GM18498 (cell line): ENCODE data around the gene KY.

Source experiments
- ATAC-seq: cut with Tn5 transposase; IDR thresholded peaks from one replicate; pipeline ENCODE4 v1.9.1; 2021; ENCODE audit warnings: mild to moderate bottlenecking, moderate library complexity; ENCODE audit not compliant: unreplicated experiment

The KY gene

DNA sequence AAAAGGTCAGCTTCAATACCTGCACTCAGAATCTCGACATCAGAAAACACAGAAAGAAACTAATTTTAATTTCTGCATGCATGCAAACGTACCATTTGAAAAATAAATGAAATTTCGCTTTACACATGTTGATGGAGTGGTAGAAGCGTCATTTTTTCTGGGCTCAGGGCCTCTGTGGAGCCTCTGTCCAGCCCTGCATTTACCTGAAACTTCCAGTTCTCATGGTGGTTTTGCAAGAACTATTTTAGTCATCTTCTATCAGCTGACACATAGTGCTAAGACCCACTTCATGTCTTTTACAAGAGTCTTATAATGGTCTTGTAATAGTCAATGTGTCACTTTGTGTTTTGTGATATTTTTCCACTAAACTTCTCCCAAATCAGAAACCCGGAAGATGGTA, 5.3 kb downstream of the KY start:
- ATAC-seq = no peak

DNA sequence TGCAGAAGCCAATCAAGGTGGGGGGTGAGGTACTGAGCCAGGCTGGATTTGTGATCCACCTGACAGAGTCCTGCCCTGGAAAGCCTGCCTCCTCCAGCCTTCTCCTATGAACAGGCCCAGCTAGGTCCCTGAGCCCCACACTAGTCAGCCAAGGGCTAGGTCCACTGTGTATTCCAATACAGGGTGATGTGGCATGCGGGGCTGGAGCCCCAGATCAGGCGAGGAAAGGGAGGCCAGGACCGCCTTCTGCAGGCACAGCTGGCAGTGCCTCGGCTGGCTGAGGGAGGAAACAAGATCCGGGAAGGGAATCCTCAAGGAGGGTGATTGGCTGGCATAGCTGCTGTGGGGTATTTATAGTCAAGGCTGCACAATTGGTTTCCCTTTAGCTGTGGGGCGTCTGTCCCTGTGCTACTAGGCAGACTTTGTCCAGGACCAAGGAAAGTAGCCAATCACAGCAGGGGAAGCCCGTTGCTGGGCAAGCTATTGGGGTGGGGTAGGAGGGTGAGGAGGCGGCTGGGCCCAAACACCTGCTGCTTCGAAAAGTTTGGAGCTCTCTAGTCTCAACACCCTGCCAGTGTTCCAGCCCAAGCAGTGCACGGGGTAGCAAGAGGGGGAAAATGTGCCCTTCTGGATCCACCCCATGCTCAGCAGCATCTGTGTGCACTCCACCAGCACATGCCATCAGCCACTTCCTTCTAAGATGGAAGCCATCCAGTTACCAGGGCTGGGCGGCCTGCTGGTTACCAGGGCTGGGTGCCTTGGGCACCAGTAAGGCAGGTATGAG, 5.9 kb downstream of the KY start:
- no peak for ATAC-seq

DNA sequence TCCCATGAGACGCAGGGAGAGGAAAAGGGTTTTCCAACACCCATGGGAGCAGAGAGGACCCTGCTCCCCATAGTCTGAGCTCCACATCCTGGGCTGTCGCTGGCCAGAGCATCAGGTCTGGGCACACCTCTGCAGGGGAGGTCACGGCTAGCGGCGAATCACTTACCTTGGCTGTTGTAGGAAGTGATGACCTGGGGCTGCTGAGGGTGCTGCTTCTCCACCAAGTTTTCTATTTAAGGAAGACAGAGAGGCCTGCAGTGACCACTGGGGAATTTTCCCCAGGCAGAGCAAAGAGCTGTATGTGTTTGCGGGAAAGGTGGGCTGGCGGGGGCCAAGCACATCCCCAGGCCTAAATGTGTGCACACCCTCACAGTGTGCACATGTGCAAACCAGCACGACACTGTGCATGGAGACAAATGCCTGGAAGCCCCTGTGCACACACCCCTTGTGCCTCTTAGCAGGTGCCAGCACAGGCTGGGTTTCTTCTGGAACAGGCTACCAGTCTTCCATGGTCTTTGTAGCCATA, 7.6 kb downstream of the KY start:
- no peak for ATAC-seq

DNA sequence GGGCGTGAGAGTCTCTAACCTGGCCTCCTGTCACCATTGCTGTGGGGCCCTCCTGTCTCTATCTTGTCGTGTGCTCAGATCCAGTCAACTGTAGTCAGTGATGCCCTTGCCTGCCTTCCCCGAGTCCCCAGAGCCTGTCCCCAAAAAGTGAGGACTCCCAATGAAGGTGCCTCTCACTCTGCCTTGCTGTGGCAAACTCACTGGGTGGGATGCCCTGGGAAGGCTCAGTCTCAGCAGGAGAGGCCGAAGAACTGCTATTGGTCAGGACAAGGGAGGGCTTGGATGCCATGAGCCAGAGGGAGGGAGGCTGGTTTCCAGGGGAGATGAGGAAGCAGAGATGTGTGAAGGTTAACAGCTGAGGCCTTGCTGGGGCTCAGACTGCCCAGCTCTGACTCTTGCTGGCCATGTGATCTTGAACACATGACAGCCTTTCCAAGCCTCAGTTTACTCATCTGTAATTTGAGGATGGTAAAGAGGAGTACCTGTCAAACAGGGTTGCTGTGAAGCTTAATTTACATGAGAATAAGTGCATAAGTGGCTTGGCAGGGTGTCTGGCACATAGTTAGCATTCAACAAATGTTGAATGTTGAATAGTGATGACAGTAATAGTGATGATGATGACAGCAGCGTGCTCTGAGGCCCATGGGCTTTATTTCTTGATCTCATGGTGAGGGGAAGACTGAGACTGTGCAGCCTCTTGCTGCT, 8.2 kb downstream of the KY start:
- ATAC-seq = no peak

DNA sequence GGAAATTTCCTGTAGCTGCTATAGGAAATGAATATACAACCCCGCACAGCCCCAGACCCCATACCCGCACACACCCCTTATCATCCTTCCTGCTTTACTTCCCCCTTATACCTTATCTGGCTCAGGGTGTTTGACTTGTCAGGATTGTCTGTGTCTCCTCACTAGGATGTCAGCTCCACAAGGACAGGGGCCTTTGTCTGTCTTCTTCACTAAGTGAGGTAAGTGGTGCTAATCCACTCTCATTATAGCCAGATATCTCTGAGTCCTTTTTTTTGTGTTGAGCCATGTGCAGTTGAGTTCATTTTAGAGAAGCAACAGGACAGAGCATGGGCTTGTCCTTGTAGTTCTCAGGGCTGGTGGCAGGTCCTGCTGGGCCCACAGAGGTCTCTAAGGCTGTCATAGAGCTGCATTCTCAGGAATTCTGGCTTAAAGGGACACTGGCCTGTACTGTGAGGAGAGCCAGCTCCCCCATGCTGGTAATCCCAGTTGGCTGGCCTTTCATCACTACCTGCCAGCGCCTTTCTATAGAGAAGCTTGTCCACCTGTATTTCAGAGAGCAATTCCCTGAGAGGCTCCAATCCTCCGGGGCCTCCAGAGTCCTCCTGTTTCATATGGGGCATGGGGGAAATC, 9.0 kb downstream of the KY start:
- no peak for ATAC-seq

DNA sequence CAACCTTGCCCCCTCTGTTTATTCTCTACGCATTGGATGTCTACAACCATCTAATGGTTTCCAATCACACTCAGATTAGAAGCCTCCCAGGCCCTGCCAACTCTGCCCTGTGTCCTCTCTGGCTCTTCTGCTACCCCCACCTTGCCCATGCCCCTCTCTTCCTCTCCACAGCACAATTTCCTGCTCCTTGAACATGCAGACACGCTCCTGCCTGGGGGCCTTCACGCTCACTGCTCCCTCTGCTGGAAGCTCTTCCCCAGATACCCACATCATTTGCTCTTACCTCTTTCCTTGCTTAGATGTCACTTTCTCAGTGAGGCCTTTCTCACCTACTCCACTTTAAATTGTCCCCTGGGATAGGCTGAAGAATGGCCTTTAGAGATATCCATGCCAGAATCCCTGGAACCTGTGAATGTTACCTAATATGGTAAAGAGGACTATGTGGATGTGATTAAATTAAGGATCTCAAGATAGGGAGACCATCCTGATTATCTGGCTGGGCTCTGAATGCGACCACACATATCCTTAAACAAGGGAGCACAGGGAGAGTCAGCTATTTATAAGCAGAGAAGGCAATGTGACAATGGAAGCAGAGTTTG, 9.9 kb downstream of the KY start:
- ATAC-seq = no peak

DNA sequence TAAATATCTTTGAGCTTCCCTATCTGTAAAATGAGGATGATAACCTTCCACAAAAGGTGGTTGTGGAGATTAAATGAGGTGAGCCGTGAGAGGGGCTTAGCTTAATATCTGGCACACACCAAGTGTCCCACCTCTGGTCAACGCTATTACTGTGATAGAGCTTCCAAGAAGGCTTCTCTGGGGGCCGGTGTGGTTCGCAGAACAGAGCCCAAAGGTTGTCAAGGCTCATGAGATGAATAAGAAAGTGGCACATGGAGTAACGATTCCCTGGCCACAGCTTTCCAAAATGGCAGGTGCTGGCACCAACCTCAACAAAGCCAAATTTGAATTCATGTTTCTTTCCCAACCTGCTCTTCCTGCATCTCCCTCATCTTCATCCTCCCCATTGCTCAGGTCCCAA, 10.4 kb downstream of the KY start:
- ATAC-seq = no peak

DNA sequence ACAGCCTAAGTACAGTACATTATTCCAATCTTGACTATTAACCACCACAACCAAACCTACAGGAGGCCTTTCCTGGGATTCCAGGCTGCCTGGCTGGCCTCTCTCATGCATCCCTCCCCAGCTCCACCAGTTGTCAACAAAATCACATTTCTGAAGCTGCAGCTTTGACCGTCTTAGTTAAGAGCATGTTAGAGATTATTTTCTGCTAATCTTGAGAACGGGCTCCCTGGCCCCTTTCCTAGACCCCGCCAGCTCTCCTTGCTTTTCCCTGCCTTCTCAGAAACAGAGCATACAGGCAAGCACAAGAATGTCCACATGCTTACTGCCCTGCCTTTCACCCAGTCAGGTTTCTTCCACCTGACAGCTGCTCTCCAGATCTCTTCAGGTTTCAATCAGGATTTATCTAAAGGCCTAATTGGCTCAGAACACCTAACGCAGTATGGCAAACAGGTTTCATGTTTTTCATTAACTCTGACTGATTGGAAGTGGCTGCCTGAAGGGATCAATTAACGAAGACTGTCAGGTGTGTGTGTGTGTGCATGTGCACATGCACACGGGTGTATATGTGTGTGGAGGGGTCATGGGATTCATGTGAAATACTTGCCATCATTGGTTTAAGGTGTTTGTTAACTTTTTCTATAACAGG, 12.3 kb downstream of the KY start:
- no peak for ATAC-seq

DNA sequence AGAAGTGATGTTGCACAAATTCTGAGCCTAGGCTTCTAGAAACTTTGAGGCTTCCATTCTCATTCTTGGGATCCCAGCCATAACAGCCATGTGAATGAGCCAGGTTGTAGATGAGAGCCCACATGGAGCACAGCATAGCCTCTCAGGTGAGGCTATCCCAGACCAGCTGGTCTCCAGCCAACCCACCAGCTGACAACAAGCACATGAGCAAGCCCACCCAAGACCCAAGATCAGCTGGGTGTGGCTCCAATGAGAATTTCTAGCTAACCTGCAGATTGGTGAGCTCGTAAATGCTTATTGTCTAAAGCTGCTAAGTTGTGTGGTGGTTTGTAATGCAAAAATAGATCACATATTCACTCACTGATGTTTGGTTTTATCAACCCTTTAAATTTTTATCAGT, 14.4 kb downstream of the KY start:
- no peak for ATAC-seq

DNA sequence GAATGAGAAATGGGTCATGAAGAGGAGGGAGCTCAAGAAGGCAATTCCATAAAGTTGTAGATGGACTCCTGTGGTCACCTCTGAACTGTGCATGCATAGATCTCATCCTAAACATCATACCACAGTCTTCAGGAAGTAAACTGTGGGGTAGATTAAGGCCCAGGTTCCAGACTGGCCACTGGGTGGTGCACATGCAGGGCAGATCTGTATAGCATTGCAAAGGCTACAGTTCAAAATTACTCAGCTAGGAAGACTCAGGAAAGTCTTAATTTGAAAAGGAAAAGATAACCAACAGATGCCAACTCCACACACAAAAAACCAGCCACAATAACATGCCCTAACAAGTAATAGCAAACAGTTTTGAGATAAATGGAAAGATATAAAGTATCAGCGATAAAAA, 20.3 kb downstream of the KY start:
- no peak for ATAC-seq

DNA sequence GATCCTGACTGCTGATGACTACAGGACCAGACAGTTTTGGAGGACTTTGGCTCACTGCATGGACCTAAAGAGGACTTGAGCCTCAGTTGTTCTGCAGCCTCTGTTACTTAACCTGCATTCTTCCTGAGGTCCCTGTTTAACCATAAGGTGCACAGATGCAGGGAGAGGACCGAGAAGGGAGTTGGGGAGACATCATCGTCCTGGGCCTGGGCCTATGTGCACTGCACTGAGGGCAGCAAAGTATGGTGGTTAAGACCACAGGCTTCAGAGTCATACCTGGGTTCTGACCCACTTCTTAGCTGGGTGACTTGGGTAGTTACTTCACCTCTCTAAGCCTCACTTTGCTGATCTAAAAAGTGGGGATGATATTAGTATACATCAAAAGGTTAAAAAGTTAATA, 21.9 kb downstream of the KY start:
- ATAC-seq = no peak

DNA sequence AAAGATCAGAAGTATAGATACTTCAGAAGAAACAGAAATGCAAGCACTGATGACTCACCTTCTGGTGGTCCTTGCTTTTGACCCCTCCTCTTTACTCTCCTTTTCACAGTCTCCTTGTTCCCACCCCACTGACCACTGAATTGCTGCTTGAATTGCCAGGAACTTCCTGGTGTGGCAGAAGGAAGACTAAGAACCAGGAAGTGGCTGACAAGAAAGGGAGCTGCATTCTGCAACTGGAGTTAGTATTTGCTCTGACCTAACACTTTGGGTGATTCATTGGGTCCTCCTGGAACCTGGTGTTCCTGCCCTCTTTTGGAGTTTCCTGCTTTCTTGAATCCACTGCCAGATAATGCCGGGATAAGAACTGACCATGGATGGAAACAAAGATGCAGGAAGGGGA, 23.0 kb downstream of the KY start:
- ATAC-seq = no peak

DNA sequence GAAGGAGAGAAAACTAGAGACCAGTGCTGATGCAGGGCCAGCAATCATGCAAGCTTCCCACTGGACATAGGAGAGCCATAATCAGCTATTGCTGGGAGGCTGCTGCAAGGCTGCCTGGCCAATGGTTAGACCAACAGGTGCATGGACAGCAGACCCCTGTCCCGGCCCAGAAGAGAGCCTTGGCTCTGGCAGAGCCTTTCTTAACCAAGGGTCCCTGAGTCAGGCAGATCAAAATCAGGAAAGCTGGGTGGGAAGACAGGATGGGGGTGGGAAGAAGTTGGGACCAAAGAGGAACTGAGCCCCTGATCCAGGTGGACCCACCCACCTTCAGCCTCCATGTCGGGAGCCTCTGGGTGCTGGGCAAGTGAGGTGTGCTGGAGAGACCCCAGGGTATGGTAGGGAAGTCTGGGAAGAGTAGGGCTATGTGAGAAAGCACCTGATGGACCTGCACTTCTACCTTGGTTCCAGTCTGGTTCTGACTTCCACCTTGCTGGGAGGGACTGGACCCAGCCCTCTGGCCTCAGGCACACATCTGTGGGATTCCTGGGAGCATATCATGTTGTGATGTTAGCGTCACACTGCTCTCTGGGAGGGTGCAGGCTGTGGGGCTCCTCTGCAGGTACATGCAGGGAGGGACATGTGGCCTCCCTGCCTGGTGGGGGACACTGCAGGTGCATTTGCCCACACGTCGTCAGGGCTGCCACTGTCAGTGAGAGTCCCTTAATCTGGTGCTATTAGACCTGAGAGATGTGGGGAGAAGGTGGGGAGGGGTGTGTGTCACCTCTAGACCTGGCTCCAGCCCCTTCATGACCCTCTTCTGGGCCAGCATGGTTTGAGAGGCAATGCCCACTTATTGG, 24.7 kb downstream of the KY start:
- no peak for ATAC-seq

DNA sequence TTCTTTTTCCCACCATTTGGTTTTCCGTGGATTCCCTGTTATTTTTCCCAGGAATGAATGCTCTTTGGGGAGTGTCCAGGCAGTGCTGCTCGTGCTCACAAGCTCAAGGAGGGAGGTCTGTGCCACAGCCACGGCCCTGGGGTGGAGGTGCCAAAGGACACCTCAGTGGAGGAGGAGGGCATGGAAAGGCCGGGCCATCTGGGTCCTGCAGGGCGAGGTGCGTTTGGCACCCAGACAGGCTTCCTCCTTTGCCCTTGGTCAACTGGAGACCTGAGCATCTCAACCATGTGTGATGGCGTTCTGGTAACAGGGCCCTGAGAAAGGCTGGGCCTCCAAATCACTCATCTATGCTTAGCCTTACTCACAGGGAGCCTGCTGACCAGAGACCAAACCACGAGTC, 25.4 kb downstream of the KY start:
- ATAC-seq = no peak

DNA sequence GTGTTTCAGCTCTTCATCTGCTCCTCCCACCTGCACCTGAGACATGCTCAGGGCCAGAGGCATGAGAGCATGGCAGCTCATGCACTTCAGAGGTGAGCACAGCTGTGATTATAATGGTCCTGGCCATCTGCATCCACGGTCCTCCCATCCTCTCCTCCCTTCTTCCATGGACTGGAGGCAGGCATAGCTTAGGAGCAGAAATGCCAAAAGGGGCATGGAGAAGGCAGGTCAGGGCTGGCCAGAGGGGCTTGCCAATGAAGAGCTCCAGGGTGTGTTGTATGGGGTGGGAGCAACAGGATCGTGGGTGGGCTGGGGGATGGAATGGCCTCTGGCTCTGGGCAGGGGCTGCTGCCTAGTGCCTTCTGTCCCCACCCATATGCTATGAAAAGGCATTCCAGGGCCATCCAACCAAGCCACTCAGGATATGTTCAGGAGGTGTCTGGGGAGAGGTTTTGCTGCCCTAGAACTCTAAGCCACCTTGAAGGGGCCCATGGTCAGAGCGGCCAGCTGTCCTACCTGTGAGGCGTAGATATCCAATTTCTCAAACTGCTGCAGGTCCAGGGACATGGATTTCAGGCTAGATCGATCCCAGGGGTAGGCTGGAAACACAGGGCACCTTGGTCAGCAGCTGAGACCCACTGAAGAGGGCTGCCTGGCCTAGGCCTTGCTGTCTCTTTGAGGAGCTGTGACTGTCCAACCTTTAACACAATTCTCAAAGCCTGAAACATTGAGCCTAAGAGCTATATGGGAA, 26.1 kb downstream of the KY start:
- ATAC-seq = no peak

DNA sequence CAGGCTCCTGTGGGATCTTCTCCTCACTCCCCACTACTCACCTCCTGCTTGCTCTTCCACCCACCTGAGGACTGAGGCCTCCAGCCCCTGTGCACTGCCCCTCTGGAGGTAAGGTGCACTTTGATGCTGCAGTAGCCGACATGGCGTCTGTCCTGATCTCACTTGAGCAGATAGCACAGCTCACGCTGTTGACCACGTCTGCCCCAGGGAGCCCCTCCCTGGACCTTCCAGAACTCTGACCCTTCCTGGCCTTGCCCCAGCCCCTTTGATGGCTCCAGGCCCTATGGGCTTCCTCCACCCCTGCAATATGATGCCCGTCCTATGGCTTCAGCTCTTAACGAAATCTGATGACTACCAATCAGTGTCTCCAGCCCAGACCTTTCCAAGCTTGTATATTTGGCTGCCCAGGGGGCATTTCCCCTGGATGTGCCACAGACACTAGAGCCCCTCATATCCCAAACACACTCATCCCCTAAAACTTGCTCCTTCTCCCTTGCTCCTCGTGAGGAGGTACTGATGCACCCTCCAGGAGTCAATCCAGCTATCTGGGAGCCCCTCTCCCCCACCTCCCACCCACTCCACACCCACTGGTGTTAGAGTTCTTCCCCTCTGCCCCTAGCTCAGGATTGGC, 27.1 kb downstream of the KY start:
- no peak for ATAC-seq

DNA sequence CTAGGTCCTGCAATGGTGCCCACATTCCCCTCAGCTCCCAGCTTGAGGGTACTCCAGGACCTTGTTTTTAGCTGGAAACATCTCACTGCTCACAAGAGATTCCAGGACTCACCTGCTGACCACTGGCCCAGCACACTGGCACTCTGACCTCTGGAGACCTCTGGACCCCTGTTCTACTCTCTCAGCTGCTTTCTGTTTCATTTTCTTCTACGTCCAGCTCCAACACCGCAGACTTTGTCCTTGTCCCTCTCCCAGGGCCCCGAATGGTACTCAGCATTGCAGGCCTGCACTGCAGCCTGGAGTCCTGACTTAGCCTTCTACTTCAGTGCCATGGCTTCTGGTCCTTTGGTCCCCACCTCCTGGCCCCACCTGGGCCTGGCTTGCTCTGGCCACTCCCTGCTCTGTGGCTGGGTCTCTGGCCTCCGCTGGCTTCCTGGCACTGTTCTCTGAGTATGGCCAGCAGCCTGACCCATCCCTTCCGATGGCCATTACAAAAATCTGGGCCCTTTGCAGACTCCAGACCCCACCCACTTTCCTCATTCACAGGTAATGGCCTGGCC, 27.9 kb downstream of the KY start:
- no peak for ATAC-seq

DNA sequence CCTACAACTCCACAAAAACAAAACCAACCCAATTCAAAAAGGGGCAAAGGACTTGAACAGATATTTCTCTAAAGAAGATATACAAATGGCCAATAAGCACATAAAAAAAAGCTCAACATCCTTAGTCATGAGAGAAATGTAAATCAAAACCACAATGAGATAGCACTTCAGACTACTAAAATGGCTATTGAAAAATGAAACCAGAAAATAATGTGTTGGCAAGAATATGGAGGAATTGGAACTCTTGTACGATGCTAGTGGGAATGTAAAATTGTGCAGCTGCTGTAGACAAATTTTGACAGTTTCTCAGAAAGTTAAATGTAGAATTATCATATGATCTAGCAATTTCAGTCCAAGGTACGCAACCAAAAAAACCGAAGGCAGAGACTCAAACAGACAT, 29.0 kb downstream of the KY start:
- no peak for ATAC-seq
